T-helper 17 cell (primary cell): ENCODE data around the gene SSRP1. TPM values are rescaled to one million over a fixed set of nuclear protein-coding genes. Genes with fewer than 3 reads are reported as not detected.
A peak's percentile ranks its signal among the peaks of the same experiment; 100 is the strongest.
"Not testable (repeated sequence)": the region's sequence is repeated elsewhere in the genome, so short reads cannot be mapped to it uniquely, and the experiment has no call there.

ENCODE experiments used
- ATAC-seq: fragments of 150-1000 bp; cut with Tn5 transposase; 2 replicates; pipeline ENCODE4 v1.10.0; 2021; ENCODE audit warnings: mild to moderate bottlenecking, moderate library complexity
- DNase-seq, 3 donors: peaks; one replicate each; pipeline versions ENCODE4 v3.0.0 to v3.0.0-alpha.2; 2020 to 2021
- H3K9me3 ChIP-seq: one replicate; pipeline ENCODE4 v1.7.0; 2013; ENCODE audit warnings: low read length, mild to moderate bottlenecking; ENCODE audit not compliant: control insufficient read depth, poor library complexity, severe bottlenecking
- H3K27ac Mint-ChIP-seq: one replicate; pipeline ENCODE4 v1.8.0; 2022; ENCODE audit warnings: mild to moderate bottlenecking, moderate library complexity, mixed read lengths
- H3K27me3 Mint-ChIP-seq: one replicate; pipeline ENCODE4 v1.8.0; 2022; ENCODE audit warnings: mixed read lengths
- H3K36me3 Mint-ChIP-seq: one replicate; pipeline ENCODE4 v1.8.0; 2022; ENCODE audit warnings: low read depth, mixed read lengths
- H3K4me1 Mint-ChIP-seq: one replicate; pipeline ENCODE4 v1.8.0; 2022; ENCODE audit warnings: mild to moderate bottlenecking, mixed read lengths
- H3K4me3 Mint-ChIP-seq: one replicate; pipeline ENCODE4 v1.8.0; 2022; ENCODE audit warnings: mild to moderate bottlenecking, moderate library complexity, mixed read lengths
- total RNA-seq, 4 donors: library from RNA in 2 of 4; stranded (reverse) in 2 of 4; gene quantifications; one replicate each; pipeline ENCODE4 v1.2.3 and lab custom pipeline; 2022 to 2026

The SSRP1 gene
- total RNA-seq, 2 donors from 2014 or later, result 46.4 to 47.2 TPM

GRCh38 chr11:57303280-57303989 lies 32.3 kb downstream of the SSRP1 start:
- H3K4me3 Mint-ChIP-seq, result no peak overlapping the region
- no peak for ATAC-seq
- peaks cover 6% of the 10 kb centered on the region for H3K36me3 Mint-ChIP-seq
- H3K9me3 ChIP-seq, result no peaks in the 10 kb centered on the region
- H3K27ac Mint-ChIP-seq, result no peak overlapping the region
- DNase-seq, result no peak
- H3K27me3 Mint-ChIP-seq, result no peaks in the 10 kb centered on the region
- H3K4me1 Mint-ChIP-seq, result peaks cover 2% of the 10 kb centered on the region

- ATAC-seq (no peak), DNase-seq (no peak)
- H3K4me3 Mint-ChIP-seq, result no peak overlapping the region
- H3K36me3 Mint-ChIP-seq, result peaks cover 6% of the 10 kb centered on the region
- H3K27ac Mint-ChIP-seq, result no peak overlapping the region
- peaks cover 2% of the 10 kb centered on the region for H3K4me1 Mint-ChIP-seq
- no peaks in the 10 kb centered on the region for H3K27me3 Mint-ChIP-seq
- H3K9me3 ChIP-seq, result no peaks in the 10 kb centered on the region
Measured at GRCh38 chr11:57302489-57302888, 33.2 kb downstream of the SSRP1 start.

- no peaks in the 10 kb centered on the region for H3K9me3 ChIP-seq
- H3K27me3 Mint-ChIP-seq, result no peaks in the 10 kb centered on the region
- peak overlapping the region; percentile 11 for H3K27ac Mint-ChIP-seq
- DNase-seq, result no peak
- no peak overlapping the region for H3K4me3 Mint-ChIP-seq
- no peak for ATAC-seq
- peaks cover 6% of the 10 kb centered on the region for H3K36me3 Mint-ChIP-seq
- peaks cover 2% of the 10 kb centered on the region for H3K4me1 Mint-ChIP-seq
Measured at GRCh38 chr11:57301711-57302423, 33.8 kb downstream of the SSRP1 start.

GRCh38 chr11:57300785-57301184 lies 34.9 kb downstream of the SSRP1 start:
- H3K36me3 Mint-ChIP-seq, result peaks cover 6% of the 10 kb centered on the region
- ATAC-seq, result no peak

GRCh38 chr11:57299150-57299737 lies 36.4 kb downstream of the SSRP1 start:
- Mint-ChIP-seq H3K27ac (no peak overlapping the region), H3K27me3 (no peaks in the 10 kb centered on the region), H3K36me3 (peaks cover 6% of the 10 kb centered on the region), H3K4me1 (peaks cover 2% of the 10 kb centered on the region), H3K4me3 (no peak overlapping the region)
- DNase-seq (no peak), ATAC-seq (no peak)
- H3K9me3 ChIP-seq, result no peaks in the 10 kb centered on the region

More at GRCh38 chr11:57300785-57301184, 34.9 kb downstream of the SSRP1 start:
- no peak for DNase-seq
- Mint-ChIP-seq H3K4me1 (peaks cover 2% of the 10 kb centered on the region), H3K27ac (no peak overlapping the region), H3K4me3 (no peak overlapping the region), H3K27me3 (no peaks in the 10 kb centered on the region)
- no peaks in the 10 kb centered on the region for H3K9me3 ChIP-seq

GRCh38 chr11:57297221-57297620 lies 38.5 kb downstream of the SSRP1 start:
- H3K9me3 ChIP-seq, result no peaks in the 10 kb centered on the region
- H3K27ac Mint-ChIP-seq, result no peak overlapping the region

GRCh38 chr11:57296205-57296604 lies 39.5 kb downstream of the SSRP1 start:
- H3K4me3 Mint-ChIP-seq, DNase-seq, H3K9me3 ChIP-seq, H3K36me3 Mint-ChIP-seq, H3K27ac Mint-ChIP-seq, ATAC-seq, H3K4me1 Mint-ChIP-seq, H3K27me3 Mint-ChIP-seq: not testable (repeated sequence)

More at GRCh38 chr11:57297221-57297620, 38.5 kb downstream of the SSRP1 start:
- peaks cover 6% of the 10 kb centered on the region for H3K36me3 Mint-ChIP-seq
- H3K4me3 Mint-ChIP-seq, result no peak overlapping the region
- no peaks in the 10 kb centered on the region for H3K4me1 Mint-ChIP-seq
- ATAC-seq (no peak), DNase-seq (no peak)
- H3K27me3 Mint-ChIP-seq, result no peaks in the 10 kb centered on the region

GRCh38 chr11:57294225-57295131 lies 41.2 kb downstream of the SSRP1 start:
- ATAC-seq (no peak), DNase-seq (no peak)
- Mint-ChIP-seq H3K36me3 (peaks cover under 1% of the 10 kb centered on the region), H3K27ac (no peak overlapping the region), H3K27me3 (peaks cover 20% of the 10 kb centered on the region), H3K4me3 (no peak overlapping the region), H3K4me1 (no peaks in the 10 kb centered on the region)
- no peaks in the 10 kb centered on the region for H3K9me3 ChIP-seq

- DNase-seq, result no peak
- Mint-ChIP-seq H3K36me3 (peaks cover 2% of the 10 kb centered on the region), H3K27me3 (peaks cover 31% of the 10 kb centered on the region), H3K4me1 (no peaks in the 10 kb centered on the region), H3K27ac (no peak overlapping the region), H3K4me3 (no peak overlapping the region)
- H3K9me3 ChIP-seq, result no peaks in the 10 kb centered on the region
- ATAC-seq, result no peak
Measured at GRCh38 chr11:57290288-57290687, 45.4 kb downstream of the SSRP1 start.

GRCh38 chr11:57288771-57289579 lies 46.7 kb downstream of the SSRP1 start:
- H3K27ac Mint-ChIP-seq, result no peak overlapping the region
- no peak for DNase-seq

GRCh38 chr11:57287884-57288283 lies 47.8 kb downstream of the SSRP1 start:
- DNase-seq (no peak), ATAC-seq (no peak)
- no peaks in the 10 kb centered on the region for H3K9me3 ChIP-seq
- no peaks in the 10 kb centered on the region for H3K4me1 Mint-ChIP-seq
- H3K27ac Mint-ChIP-seq, result no peak overlapping the region
- H3K4me3 Mint-ChIP-seq, result no peak overlapping the region
- H3K27me3 Mint-ChIP-seq, result peaks cover 31% of the 10 kb centered on the region
- peaks cover 2% of the 10 kb centered on the region for H3K36me3 Mint-ChIP-seq

More at GRCh38 chr11:57288771-57289579, 46.7 kb downstream of the SSRP1 start:
- Mint-ChIP-seq H3K27me3 (peaks cover 31% of the 10 kb centered on the region), H3K36me3 (peaks cover 2% of the 10 kb centered on the region), H3K4me3 (no peak overlapping the region), H3K4me1 (no peaks in the 10 kb centered on the region)
- no peak for ATAC-seq
- no peaks in the 10 kb centered on the region for H3K9me3 ChIP-seq

GRCh38 chr11:57283231-57283990 lies 52.3 kb downstream of the SSRP1 start:
- Mint-ChIP-seq H3K27ac (no peak overlapping the region), H3K27me3 (peaks cover 19% of the 10 kb centered on the region), H3K4me3 (no peak overlapping the region), H3K36me3 (peaks cover 2% of the 10 kb centered on the region), H3K4me1 (no peaks in the 10 kb centered on the region)
- DNase-seq, result no peak
- no peaks in the 10 kb centered on the region for H3K9me3 ChIP-seq
- ATAC-seq, result no peak
